CD8-positive, alpha-beta memory T cell (primary cell): ENCODE data around the gene ZFX. TPM values are rescaled to one million over a fixed set of nuclear protein-coding genes. Genes with fewer than 3 reads are reported as not detected.
A peak's percentile ranks its signal among the peaks of the same experiment; 100 is the strongest.

Experiments
- CTCF ChIA-PET: fragments of 350-600 bp; sonication (Branson Sonifier 250); formaldehyde crosslinking; loops from one replicate; lab custom pipeline; 2021; ENCODE audit warnings: antibody characterized with exemption; lab: Charles Lee
- POLR2A ChIA-PET: fragments of 350-600 bp; sonication (Branson Sonifier 250); formaldehyde crosslinking; loops from one replicate; lab custom pipeline; 2021; ENCODE audit warnings: antibody characterized with exemption; lab: Charles Lee
- DNase-seq, 5 donors: peaks; one replicate each; pipeline versions ENCODE4 v3.0.0 to v3.0.0-alpha.2; 2020 to 2022; ENCODE audit warnings: mixed read lengths in 1 of 5
- H3K27ac ChIP-seq: one replicate; pipeline ENCODE4 v1.7.0; 2013; ENCODE audit warnings: low read depth, mild to moderate bottlenecking, low read length, moderate library complexity
- H3K27me3 ChIP-seq: 2 replicates; pipeline ENCODE4 v1.7.0; 2013; ENCODE audit warnings: low read length, mild to moderate bottlenecking; ENCODE audit not compliant: insufficient read depth, poor library complexity, severe bottlenecking
- H3K36me3 ChIP-seq: 2 replicates; pipeline ENCODE4 v1.7.0; 2013; ENCODE audit warnings: mild to moderate bottlenecking, low read length, moderate library complexity; ENCODE audit not compliant: insufficient read depth
- H3K4me1 ChIP-seq: 2 replicates; pipeline ENCODE4 v1.7.0; 2013; ENCODE audit warnings: mild to moderate bottlenecking, low read length, moderate library complexity; ENCODE audit not compliant: insufficient read depth
- H3K4me3 ChIP-seq: 2 replicates; pipeline ENCODE4 v1.7.0; 2013; ENCODE audit warnings: mild to moderate bottlenecking, low read length
- H3K9me3 ChIP-seq: 2 replicates; pipeline ENCODE4 v1.7.0; 2013; ENCODE audit warnings: mild to moderate bottlenecking, low read length
- H3K27ac Mint-ChIP-seq, 8 donors: one replicate each; pipeline ENCODE4 v1.8.0; 2020 to 2021; ENCODE audit warnings: mixed read lengths in 8 of 8, mild to moderate bottlenecking in 6 of 8, inconsistent platforms in 3 of 8, moderate library complexity in 3 of 8
- H3K27me3 Mint-ChIP-seq, 2 donors: one replicate each; pipeline ENCODE4 v1.8.0; 2020 to 2021; ENCODE audit warnings: mixed read lengths in 2 of 2, mild to moderate bottlenecking in 1 of 2, moderate library complexity in 1 of 2
- H3K36me3 Mint-ChIP-seq, 3 donors: one replicate each; pipeline ENCODE4 v1.8.0; 2020 to 2021; ENCODE audit warnings: mixed read lengths in 3 of 3, inconsistent platforms in 1 of 3, mild to moderate bottlenecking in 1 of 3
- H3K4me1 Mint-ChIP-seq, 3 donors: one replicate each; pipeline ENCODE4 v1.8.0; 2020 to 2021; ENCODE audit warnings: mixed read lengths in 3 of 3, inconsistent platforms in 1 of 3, mild to moderate bottlenecking in 1 of 3
- H3K4me3 Mint-ChIP-seq, 7 donors: one replicate each; pipeline ENCODE4 v1.8.0; 2020 to 2021; ENCODE audit warnings: mixed read lengths in 7 of 7, mild to moderate bottlenecking in 6 of 7, moderate library complexity in 4 of 7, inconsistent platforms in 2 of 7
- H3K9me3 Mint-ChIP-seq, 5 donors: one replicate each; pipeline ENCODE4 v1.8.0; 2020 to 2022; ENCODE audit warnings: mixed read lengths in 5 of 5, mild to moderate bottlenecking in 3 of 5, moderate library complexity in 2 of 5, inconsistent platforms in 1 of 5
- polyA plus RNA-seq: library from polyadenylated mRNA; unstranded; fragments of 300-500 nt; fragmentation: Illumina TruSeq; gene quantifications from one replicate; pipeline ENCODE4 v1.2.3, GENCODE V29; 2021
- total RNA-seq, 2 experiments: library from RNA; stranded (reverse); gene quantifications; one replicate each; pipeline ENCODE4 v1.2.3, GENCODE V29; 2021

ZFX gene
- 10 to 100 TPM; 35.5 to 36.6 TPM for total RNA-seq
- polyA plus RNA-seq, result 36.7 TPM

DNA sequence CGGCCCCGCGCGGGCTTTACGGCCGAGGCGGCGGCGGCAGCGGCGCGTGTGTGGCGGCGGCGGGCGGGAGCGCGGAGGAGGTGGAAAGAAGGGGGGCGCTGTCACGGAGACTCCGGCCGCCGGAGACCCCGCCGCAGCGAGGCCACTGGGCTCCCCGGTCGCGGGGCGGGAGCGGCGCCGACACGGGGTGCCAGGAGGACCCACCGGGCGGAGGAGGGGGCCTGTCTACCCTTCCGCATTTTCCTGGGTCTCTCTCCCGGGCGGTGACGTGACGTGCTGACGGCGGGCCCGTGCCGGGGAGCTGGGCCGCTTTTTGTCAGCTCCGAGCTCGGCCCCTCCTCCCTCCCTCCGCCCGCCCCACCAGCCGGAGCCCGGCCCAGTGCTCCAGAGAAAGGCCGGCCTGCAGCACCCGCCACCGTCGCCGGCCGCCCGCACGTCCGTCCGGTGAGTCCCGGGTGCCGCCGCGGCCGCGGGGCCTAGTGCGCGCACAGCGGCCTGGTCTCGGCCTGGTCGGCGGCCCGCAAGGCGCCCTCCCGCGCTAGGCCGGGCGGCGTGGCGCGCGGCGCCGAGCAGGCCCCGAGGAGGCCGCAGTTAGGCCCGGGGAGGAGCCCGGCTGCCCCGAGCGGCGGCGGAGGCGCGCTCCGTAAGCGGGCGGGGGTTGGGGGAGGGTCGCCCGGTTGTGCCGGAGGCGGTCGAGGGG is at the start of gene ZFX:
Gene ZFX, plus strand, starts transcription at position 379 of the 700 bp plus-strand sequence. CDS start 23,014 bp downstream, outside the sequence.
- Mint-ChIP-seq H3K9me3 (no peaks in the 10 kb centered on the region), H3K27me3 (no peaks in the 10 kb centered on the region), H3K36me3 (peaks cover 0 to 19% (median 5%) of the 10 kb centered on the region in 3 donors), H3K27ac (peak within 1 kb of the TSS; percentile 88 to 100 (median 98)), H3K4me3 (peak within 1 kb of the TSS; percentile 87 to 95 (median 91)), H3K4me1 (peaks cover 64 to 77% (median 69%) of the 10 kb centered on the region in 3 donors)
- Histone ChIP-seq H3K27ac (peak within 1 kb of the TSS; percentile 84), H3K9me3 (no peaks in the 10 kb centered on the region), H3K4me3 (peak within 1 kb of the TSS; percentile 77), H3K4me1 (peaks cover 46% of the 10 kb centered on the region), H3K36me3 (no peaks in the 10 kb centered on the region), H3K27me3 (no peaks in the 10 kb centered on the region)
- CTCF ChIA-PET, result no interaction called here
- DNase-seq, result peak; percentile 43 to 82 (median 81)
- POLR2A ChIA-PET, result interaction anchor here (0.8 to 1.1 kb wide), 2 partner anchors 17 to 95 kb away, joined by 4 to 10 read pairs; partner anchors contain the start of gene EIF2S3

DNA sequence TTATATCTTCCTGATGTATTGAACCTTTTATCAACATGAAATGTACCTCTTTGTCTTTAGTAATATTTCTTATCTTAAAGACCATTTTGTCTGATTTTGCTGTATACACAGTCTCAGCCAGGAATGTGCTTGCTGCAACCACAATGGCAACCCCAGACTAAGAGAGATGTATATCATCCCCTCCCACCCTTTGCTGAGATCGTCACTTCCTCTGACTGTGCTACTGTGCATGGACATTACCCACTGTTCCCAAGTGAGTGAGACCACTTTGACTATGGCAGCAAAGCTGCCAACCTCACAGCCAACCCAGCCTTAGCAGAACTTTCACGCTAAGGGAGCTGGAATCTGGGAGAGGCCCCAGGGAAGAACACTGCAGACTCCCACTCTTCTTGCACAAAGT is 48.8 kb upstream of the ZFX start:
- no peak for DNase-seq

DNA sequence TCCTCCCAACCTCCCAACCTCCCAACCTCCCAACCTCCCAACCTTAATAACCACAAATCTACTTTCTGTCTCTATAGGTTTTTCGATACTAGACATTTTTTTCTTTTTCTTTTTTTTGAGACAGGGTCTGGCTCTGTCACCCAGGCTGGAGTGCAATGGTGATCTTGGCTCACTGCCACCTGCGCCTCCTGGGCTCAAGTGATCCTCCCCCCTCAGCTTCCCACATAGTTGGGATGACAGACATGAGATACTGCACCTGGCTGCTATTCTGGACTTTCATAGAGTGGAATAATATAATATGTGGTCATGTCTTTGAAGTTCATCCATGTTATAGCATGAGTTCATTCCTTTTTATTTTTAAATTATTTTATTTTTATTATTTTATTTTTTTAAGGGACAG is 39.5 kb upstream of the ZFX start:
- H3K36me3 Mint-ChIP-seq, result no peaks in the 10 kb centered on the region
- H3K27ac ChIP-seq, result no peak overlapping the region
- H3K27me3 ChIP-seq, result no peaks in the 10 kb centered on the region
- H3K4me3 Mint-ChIP-seq, result no peak overlapping the region
- H3K4me3 ChIP-seq, result no peak overlapping the region
- no peaks in the 10 kb centered on the region for H3K4me1 Mint-ChIP-seq
- no peak for DNase-seq
- peak overlapping the region in 1 of 8 donors; percentile 64 for H3K27ac Mint-ChIP-seq
- no peaks in the 10 kb centered on the region for H3K36me3 ChIP-seq
- CTCF ChIA-PET, result no interaction called here
- H3K9me3 ChIP-seq, result no peaks in the 10 kb centered on the region
- no peaks in the 10 kb centered on the region for H3K4me1 ChIP-seq
- H3K27me3 Mint-ChIP-seq, result no peaks in the 10 kb centered on the region
- H3K9me3 Mint-ChIP-seq, result peaks cover 0 to 3% (median 0%) of the 10 kb centered on the region in 5 donors
- POLR2A ChIA-PET, result no interaction called here

More for the DNA sequence above, 48.8 kb upstream of the ZFX start:
- Histone ChIP-seq H3K4me1 (no peaks in the 10 kb centered on the region), H3K36me3 (no peaks in the 10 kb centered on the region), H3K27ac (no peak overlapping the region), H3K27me3 (no peaks in the 10 kb centered on the region), H3K9me3 (no peaks in the 10 kb centered on the region), H3K4me3 (no peak overlapping the region)
- POLR2A ChIA-PET, result no interaction called here
- Mint-ChIP-seq H3K9me3 (no peaks in the 10 kb centered on the region), H3K4me3 (no peak overlapping the region), H3K36me3 (peaks cover 0 to 4% (median 0%) of the 10 kb centered on the region in 3 donors), H3K27me3 (no peaks in the 10 kb centered on the region), H3K4me1 (peaks cover 3 to 18% (median 5%) of the 10 kb centered on the region in 3 donors), H3K27ac (no peak overlapping the region)
- CTCF ChIA-PET, result no interaction called here

DNA sequence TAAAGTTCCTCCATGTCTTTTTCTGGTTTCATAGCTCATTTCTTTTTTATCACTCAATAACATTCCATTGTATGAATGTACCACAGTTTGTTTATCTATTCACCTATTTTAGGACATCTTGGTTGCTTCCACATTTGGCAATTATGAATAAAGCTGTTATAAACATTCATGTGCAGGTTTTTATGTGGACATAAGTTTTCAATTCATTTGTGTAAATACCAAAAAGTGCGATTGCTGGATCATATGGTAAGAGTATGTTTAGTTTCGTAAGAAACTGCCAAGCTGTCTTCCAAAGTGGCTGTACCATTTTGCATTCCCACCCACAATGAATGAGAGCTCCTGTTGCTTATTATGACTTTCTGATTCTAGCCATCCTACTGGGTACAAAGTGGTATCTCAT is 36.3 kb upstream of the ZFX start:
- POLR2A ChIA-PET, result interaction anchor here (0.5 kb wide), 1 partner anchor 365 kb away, joined by 6 read pairs; no protein-coding TSS in a partner anchor
- Mint-ChIP-seq H3K27ac (no peak overlapping the region), H3K4me3 (no peak overlapping the region), H3K4me1 (no peaks in the 10 kb centered on the region), H3K9me3 (peaks cover 0 to 3% (median 0%) of the 10 kb centered on the region in 5 donors), H3K27me3 (no peaks in the 10 kb centered on the region), H3K36me3 (no peaks in the 10 kb centered on the region)
- CTCF ChIA-PET, result no interaction called here
- no peaks in the 10 kb centered on the region for H3K27me3 ChIP-seq
- no peak for DNase-seq
- H3K36me3 ChIP-seq, result no peaks in the 10 kb centered on the region
- H3K9me3 ChIP-seq, result no peaks in the 10 kb centered on the region
- no peak overlapping the region for H3K4me3 ChIP-seq
- no peak overlapping the region for H3K27ac ChIP-seq
- no peaks in the 10 kb centered on the region for H3K4me1 ChIP-seq

DNA sequence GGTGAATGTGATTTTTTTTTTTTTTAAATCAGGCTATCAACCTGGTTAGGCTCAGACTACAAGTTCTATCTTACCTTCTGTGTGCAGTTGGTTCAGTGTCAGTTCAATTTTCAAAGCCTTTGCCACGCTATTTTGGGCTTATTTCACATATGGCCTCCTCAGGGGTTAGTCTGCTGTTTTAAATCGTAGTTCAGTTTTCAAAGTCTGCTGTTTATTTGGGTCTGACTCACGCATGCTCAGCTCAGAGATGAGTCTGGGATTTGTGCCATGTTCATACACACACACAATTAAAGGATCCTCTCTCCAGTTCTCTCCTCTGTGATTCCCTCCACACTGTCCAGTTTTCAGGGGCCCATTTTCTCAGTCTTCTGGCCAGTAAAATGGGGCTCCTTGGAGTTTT is 32.3 kb upstream of the ZFX start:
- no peak for DNase-seq
- no peaks in the 10 kb centered on the region for H3K27me3 ChIP-seq
- Mint-ChIP-seq H3K9me3 (no peaks in the 10 kb centered on the region), H3K4me3 (peak overlapping the region in 1 of 7 donors; percentile 27), H3K36me3 (no peaks in the 10 kb centered on the region), H3K4me1 (no peaks in the 10 kb centered on the region), H3K27me3 (no peaks in the 10 kb centered on the region), H3K27ac (peak overlapping the region in 1 of 8 donors; percentile 86)
- H3K36me3 ChIP-seq, result no peaks in the 10 kb centered on the region
- H3K4me3 ChIP-seq, result no peak overlapping the region
- no peak overlapping the region for H3K27ac ChIP-seq
- H3K9me3 ChIP-seq, result no peaks in the 10 kb centered on the region
- POLR2A ChIA-PET, result no interaction called here
- H3K4me1 ChIP-seq, result no peaks in the 10 kb centered on the region
- CTCF ChIA-PET, result no interaction called here

DNA sequence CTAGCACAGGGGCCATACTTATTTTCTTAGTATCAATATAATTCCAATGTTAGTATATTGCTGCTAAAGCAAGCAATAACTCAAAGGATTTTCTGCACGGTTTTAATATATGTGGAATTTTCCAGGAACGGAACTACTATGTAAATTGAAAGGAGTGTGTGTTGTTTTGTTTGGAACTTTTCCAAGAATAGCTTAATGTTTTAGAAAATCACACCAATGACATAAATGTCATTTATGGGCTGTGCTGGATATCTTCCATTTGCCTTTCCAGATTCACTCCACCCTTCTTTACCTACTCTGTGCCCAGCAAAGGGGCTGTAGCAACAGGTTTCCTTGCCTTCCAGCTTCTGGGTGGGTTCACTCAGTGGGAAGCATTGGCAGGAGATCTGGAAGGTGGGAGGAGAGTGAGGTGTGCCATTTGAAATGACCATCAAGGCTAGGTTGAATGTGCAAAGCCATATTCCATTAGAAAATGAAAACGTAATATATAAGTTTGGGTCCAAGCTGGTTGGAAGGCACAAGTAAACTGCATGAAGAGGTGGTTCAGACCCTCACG is 25.2 kb upstream of the ZFX start:
- no peaks in the 10 kb centered on the region for H3K4me1 Mint-ChIP-seq
- DNase-seq, result no peak
- no peaks in the 10 kb centered on the region for H3K9me3 ChIP-seq
- no peaks in the 10 kb centered on the region for H3K36me3 Mint-ChIP-seq
- H3K27ac ChIP-seq, result no peak overlapping the region
- POLR2A ChIA-PET, result no interaction called here
- peaks cover 0 to 2% of the 10 kb centered on the region in 2 donors for H3K27me3 Mint-ChIP-seq
- H3K27me3 ChIP-seq, result no peaks in the 10 kb centered on the region
- CTCF ChIA-PET, result no interaction called here
- no peak overlapping the region for H3K4me3 ChIP-seq
- no peaks in the 10 kb centered on the region for H3K36me3 ChIP-seq
- no peak overlapping the region for H3K27ac Mint-ChIP-seq
- no peak overlapping the region for H3K4me3 Mint-ChIP-seq
- H3K9me3 Mint-ChIP-seq, result no peaks in the 10 kb centered on the region
- H3K4me1 ChIP-seq, result no peaks in the 10 kb centered on the region

DNA sequence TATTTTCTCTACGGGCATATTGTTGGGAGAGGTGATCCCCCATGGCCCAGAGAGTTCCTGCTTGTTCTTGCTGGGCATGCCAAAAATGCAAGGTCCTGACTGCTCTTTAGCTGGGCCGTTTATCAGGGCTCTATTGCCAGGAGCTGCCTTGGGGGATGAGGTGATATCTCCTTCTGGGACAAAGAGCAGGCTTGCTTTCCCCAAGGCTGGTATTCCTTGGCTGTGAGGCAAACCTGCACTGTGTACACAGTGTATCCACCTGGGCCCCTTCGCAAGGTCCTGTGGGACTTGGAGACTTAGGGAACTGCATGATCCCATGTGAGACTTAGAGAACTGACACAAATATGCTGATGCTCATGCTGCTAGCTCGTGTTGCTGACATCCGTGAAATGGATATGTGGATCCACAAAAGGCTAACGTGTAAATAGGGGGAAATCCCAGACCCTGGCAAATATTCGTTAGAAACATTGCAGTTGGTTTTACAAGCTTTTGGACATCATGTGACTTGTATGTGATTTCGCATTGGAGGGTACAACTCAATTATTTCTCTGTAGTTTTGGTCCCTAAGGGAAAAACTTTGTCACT is 24.4 kb upstream of the ZFX start:
- Mint-ChIP-seq H3K4me1 (no peaks in the 10 kb centered on the region), H3K4me3 (no peak overlapping the region), H3K27me3 (peaks cover 0 to 4% of the 10 kb centered on the region in 2 donors), H3K36me3 (no peaks in the 10 kb centered on the region), H3K27ac (no peak overlapping the region), H3K9me3 (no peaks in the 10 kb centered on the region)
- no peak for DNase-seq
- CTCF ChIA-PET, result no interaction called here
- H3K4me3 ChIP-seq, result no peak overlapping the region
- H3K9me3 ChIP-seq, result no peaks in the 10 kb centered on the region
- no peaks in the 10 kb centered on the region for H3K27me3 ChIP-seq
- no peaks in the 10 kb centered on the region for H3K4me1 ChIP-seq
- no peaks in the 10 kb centered on the region for H3K36me3 ChIP-seq
- no peak overlapping the region for H3K27ac ChIP-seq
- POLR2A ChIA-PET, result no interaction called here

DNA sequence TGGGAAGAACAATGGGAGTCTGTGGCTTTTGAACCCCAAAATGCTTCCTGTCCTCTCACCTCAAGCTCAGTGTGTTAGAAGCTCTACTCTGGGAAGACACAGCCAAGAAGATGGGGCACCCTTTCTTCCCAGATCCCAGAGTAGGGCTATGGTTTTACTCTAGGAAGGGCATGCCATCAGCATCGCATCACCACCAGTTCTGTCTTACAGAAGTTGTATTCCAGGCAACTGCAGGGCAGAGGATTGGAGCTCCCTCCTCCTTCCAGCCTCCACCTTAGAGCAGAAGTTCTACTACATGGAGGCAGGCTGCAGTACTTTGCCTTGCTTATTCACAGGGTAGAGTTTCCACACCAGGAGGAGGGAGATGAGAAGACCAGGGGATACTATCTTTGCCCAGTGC is 18.1 kb upstream of the ZFX start:
- POLR2A ChIA-PET, result no interaction called here

More for the DNA sequence above, 18.1 kb upstream of the ZFX start:
- H3K36me3 ChIP-seq, result no peaks in the 10 kb centered on the region
- Mint-ChIP-seq H3K27me3 (peaks cover 0 to 4% of the 10 kb centered on the region in 2 donors), H3K27ac (no peak overlapping the region), H3K4me3 (no peak overlapping the region), H3K4me1 (no peaks in the 10 kb centered on the region), H3K36me3 (no peaks in the 10 kb centered on the region), H3K9me3 (no peaks in the 10 kb centered on the region)
- no peaks in the 10 kb centered on the region for H3K4me1 ChIP-seq
- no peak overlapping the region for H3K4me3 ChIP-seq
- DNase-seq, result no peak
- no peaks in the 10 kb centered on the region for H3K9me3 ChIP-seq
- no peaks in the 10 kb centered on the region for H3K27me3 ChIP-seq
- CTCF ChIA-PET, result no interaction called here
- no peak overlapping the region for H3K27ac ChIP-seq
